GM21423 (cell line): ENCODE results near the gene TCF4.

Experiments
- ATAC-seq: cut with Tn5 transposase; IDR thresholded peaks from one replicate; pipeline ENCODE4 v1.9.1; 2021; ENCODE audit warnings: mild to moderate bottlenecking, moderate library complexity; ENCODE audit not compliant: unreplicated experiment

Gene TCF4

DNA sequence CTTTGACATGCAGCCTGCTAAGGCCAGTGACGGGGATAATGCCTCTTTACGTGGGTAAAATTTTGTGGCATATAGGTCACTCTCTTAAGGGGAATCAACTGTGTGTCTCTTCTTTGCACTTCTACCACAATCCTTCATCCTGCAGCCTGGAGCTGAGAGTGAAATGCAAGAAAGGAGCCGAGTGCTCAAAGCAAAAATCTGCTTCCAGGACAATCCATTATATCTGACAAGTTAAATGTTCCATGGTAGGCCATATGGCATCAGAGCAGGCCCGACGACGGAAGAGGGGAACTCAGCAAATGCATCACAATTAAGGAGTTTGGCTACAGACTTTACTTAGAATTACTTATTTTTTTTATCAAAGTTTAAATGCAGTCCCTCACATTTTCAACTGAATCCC lies 171.2 kb downstream of the TCF4 start:
- ATAC-seq: no peak

DNA sequence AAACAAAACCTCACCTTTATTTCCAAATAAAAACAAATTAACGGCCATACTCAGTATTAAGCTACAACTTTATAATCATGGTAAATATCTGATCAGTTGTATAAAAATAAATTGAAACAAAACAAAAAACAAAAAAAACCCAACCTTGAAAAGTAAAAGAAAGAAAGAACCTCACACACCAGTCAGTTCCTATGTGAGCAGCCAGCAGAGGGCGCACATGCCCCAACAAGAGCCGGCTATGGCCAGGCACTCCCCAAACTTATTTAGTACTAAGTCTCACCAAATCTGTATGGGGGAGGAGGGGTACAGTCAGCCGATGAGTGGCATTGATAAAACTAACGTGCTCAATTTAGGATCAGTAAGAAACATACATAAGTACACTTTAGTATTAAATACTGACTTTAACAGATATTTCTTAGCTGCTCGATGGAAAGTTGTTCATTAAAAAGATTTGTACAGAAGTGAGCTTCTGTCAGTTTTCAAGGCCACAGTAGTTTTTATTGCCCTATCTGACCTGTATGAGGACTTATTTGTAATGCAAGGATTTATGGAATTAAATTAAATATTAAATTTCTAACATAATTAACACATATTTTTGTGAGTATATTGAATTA lies 172.6 kb downstream of the TCF4 start:
- ATAC-seq: peak; percentile 92

GRCh38 chr18:55414475-55414874 lies 173.5 kb downstream of the TCF4 start:
- ATAC-seq: no peak

DNA sequence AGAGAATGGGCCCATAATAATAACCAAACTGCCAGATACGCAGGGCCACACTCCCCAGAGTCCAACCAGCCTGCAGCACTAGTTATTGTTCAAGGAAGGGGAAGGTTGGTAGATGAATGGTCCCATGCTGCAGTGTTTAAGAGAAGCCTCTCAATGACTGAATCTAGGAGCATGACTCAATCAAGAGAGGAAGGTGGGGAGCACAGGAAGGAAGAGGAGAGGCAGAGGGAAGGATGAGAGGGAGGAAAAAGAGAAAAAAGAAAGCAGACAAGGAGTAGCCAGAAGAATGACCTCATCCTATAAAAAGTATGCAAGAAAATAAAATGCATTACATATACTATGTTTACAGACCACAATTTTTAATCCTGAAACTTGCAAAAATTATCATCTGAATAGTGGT lies 174.5 kb downstream of the TCF4 start:
- no peak for ATAC-seq

DNA sequence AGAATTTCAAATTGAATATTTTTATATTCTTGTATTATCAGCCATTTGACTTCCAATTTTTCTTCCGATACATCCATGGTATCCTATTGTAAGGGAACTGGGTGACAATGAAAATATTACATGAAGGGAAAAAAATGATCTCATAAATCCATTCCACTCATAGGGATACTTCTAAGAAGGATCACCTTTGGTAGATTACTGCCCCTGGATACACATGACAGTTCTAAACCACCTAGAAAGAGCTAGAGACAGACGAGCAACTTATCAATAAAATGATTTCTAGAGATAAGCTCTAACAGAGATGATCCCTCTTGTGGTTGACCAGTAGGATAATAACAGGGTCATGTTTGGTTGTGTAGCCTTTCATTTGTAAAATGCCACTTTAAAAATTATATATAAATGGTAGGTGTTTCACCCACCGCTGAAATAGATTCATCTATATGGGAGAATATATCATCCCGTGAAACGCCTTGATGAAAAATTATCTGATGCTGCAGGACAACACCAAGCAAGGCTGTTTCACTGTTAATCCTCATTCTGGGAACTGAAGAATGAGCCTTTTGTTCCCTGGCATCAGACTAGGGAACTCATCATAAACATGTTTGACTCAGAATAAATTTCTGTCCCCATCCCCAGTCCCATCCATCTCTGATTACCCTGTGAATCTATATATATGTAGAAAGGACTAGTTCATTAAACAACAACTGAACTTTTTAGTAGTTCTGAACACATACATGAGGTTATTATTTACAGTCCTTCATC lies 180.0 kb downstream of the TCF4 start:
- ATAC-seq: no peak

DNA sequence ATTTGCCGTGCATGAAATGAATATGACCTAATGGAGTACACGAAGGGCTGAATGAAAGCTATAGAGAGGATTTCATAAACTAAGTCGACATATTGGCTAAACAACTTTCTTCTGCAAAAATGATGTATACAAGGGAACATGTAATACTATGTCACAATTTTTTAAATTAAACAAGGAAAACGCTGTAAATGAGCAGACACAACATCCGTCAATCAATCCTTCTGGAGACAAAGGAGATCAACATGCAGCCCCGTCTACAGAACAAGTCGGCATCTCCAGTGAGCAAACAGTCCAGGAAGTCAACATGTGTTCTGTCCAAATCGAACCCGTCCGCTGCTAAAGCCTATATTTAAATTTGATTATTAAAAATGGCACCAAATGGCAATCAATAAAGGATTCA lies 180.8 kb downstream of the TCF4 start:
- ATAC-seq: no peak

GRCh38 chr18:55406451-55406991 lies 181.5 kb downstream of the TCF4 start:
- ATAC-seq: no peak

- no peak for ATAC-seq
These were observed 182.0 kb downstream of the TCF4 start for GRCh38 chr18:55405893-55406406.

GRCh38 chr18:55405475-55405874 lies 182.5 kb downstream of the TCF4 start:
- ATAC-seq: no peak

DNA sequence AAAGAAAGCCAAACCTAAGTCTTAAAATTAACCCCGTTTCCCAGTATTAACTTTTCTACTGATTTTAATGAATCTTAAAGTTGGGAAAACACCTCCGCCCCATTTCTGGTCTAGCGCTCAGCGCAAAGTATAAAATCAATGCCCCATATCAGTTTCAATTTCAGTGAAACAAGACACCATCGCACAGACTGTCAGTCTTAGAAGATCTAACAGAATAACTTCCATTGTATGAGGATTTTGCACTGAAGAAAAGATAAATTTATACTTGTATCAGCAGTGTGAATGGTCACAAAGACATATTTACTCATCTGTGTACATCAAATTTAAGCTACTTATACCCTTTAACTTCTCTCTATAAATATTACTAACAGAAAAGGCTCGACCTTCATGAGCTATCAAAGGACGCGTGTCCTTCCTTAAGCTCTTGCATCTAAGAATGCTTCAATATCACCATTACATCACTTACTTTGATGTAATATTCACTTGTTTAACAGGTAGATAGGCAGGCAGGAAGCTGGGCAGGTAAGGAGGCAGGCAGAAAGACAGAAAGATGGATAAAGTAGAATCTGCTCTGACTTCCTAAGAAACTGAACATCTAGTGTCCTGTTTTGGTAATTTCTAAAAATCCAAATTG lies 183.0 kb downstream of the TCF4 start:
- no peak for ATAC-seq

DNA sequence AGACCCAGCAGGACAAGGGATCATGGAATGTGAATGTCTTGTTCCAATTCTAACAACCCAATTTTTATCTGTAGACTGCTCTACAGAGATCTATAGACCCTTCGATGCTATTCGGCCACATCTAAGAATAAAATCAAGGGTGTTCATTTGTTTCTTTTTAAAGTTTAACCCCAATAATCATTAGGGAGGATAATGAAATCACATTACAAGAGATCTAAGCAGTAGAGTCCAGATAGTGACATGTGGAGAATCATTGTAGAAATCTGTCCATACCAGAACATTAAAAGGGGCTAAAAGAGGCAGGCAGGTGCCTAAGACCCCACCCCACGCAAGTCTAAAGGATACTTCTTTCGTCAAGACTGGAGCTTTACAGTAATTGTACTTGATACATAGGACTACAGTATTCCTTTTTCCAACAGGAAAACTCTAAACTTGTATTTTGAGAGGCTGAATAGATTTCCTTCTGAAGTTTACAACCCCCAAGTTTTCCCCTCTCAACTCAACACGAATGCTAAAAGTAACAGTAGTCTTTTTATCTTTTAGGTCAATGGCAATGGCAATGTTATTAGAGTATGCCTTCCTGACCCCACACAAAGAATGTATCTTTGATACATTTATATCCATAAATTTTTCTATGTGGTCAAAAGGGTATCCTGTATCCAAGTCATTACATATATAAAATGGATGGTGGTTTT lies 183.7 kb downstream of the TCF4 start:
- no peak for ATAC-seq

DNA sequence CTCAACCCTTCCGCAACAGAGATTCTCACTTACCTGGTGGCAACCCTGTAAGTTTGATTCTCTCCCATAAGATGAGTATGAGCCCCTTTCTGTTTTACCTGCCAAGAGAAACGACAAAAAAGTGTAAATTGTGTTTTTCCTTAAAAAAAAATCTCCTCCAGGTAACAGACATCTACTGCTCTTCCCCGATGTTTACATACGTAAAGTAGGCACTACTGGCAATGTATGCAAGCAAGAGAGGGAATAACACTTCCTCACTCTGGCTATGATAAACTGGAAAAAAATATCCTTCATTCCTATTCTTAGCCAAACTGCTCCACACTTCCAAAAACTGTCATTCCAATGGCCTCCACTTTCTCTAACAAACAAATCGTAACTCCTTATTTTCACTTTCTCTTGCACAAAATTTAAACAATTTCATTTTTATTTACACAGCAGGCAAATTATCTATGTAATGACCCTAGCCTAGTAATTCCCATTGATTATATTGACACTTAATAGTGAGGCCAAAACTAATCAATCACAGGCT lies 184.5 kb downstream of the TCF4 start:
- ATAC-seq: no peak

DNA sequence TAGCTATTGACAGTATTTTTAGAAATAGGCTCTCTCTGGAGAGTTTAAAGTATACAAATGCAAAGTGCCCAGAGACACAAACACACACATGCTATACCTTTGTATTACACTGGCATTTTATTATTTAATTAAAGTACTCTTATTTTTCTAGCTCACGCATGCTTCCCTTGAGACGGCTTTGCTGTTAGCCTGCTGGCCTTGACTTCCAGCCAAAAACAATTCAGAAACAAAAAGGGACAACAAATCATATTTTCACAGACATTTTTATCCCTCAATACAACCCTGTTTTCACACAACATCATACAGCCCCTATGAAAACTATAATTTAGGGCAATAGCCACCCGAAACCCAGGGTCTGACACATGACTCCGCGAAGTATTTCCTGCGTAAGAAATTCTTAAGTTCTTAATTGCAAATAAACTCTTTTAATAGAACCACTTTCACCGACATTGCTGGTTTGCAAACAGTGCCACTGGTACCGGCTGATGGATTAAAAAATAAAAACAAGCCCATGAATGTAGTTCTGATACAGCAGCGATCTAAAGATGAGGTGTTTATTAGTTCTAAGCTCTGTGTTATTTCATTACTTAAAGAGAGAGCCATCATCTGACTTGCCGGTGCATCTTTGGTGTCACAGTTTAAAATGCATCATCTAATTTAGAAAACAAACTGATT lies 185.1 kb downstream of the TCF4 start:
- ATAC-seq: no peak

DNA sequence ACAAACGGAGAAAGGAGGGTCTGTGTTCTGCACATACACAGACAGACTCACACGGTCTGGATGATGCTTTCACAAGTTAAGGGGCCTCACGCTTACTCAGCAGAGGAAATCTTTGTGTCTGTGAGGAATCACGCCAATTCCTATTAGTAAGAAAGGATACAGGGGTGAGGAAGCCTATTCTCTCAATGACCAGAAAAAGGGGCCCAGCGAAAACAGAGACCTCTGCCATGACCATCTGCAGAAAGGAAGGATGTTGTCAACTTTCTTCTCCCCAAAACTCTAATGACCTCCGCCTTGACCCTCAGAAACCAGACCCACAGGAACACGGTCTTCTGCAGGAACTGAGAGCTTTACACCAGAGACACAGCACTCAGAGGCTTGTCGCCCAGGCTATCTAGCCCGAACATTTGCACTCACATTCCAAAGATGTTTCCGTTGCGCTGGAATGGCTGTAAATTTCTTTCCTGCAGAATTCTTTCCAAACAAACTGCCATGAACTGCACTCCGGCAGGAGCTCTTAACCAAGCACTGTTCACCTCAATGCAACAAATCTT lies 186.3 kb downstream of the TCF4 start:
- no peak for ATAC-seq

GRCh38 chr18:55400590-55401541 lies 187.1 kb downstream of the TCF4 start:
- no peak for ATAC-seq

DNA sequence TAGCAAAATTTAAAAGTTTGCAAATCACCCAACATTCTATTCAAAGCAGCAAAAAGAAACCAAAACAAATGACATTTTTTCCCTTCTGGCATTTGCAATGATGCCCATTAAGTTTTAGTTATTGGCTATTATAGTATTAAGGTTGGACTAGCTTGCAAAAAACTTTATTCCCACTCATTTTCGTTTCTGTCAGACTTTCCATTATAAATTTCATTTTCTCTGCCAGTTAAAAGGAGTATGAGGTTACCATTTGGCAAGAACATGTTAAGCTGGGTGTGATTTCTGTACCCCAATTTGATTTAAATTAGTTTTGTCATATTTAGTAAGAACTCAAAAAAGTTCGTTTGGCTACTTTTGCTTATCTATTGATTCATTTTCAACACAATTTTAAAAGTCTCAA lies 187.9 kb downstream of the TCF4 start:
- no peak for ATAC-seq

DNA sequence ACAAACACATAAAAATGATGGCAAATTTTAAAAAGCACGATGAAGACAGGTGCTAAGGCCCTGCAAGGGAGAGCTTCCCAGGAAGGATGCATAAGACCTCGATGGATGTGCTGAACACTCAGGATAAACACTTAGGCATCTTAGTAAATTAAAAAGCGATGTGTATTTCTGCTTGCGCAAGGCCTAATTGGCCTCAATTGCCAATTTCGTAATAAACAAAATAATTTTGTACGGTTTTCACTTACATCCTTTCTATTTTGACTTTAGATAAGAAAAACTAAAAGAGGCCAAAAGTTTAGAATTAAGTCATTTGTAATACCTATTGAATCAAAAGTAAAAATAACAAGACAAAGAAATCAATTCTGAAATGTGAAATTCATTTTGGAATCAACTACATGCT lies 189.1 kb downstream of the TCF4 start:
- no peak for ATAC-seq

DNA sequence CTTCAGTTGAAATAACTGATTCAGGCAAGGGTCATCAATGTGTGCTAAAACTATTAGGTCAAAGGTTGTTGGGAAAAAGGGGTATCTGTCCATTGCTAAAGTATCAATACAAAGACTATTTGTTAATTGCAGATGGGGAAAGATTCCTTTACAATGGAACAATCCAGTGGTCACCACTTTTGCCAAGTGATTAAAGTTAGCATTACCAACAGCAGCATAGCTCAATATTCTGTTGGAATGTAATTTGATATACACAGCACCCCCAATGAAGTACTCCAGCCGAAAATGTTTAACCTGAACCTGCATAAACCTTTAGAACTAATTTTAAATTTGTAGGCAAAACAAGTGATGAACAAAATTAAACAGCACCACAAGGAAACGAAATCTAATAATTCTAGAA lies 191.0 kb downstream of the TCF4 start:
- no peak for ATAC-seq
